H1 (cell line): ENCODE results near the gene RWDD1. TPM values are rescaled to one million over a fixed set of nuclear protein-coding genes. Genes with fewer than 3 reads are reported as not detected.

Source experiments
- CTCF ChIA-PET: fragments of 300-600 bp; sonication (Branson Sonifier 250); formaldehyde crosslinking; loops from one replicate; lab custom pipeline; 2021; ENCODE audit not compliant: partially characterized antibody; lab: Charles Lee
- POLR2A ChIA-PET: fragments of 300-600 bp; sonication (Branson Sonifier 250); formaldehyde crosslinking; loops from one replicate; lab custom pipeline; 2021; ENCODE audit warnings: inconsistent platforms; ENCODE audit not compliant: partially characterized antibody; lab: Charles Lee
- DNase-seq, 2 experiments: peaks; one replicate each; pipeline versions ENCODE4 v3.0.0 to v3.0.0-alpha.2; 2010 to 2022; ENCODE audit warnings: low spot score in 2 of 2, low read depth in 1 of 2, mixed read lengths in 1 of 2
- FAIRE-seq: peaks from 2 replicates; lab custom pipeline; 2011; peaks lifted over from hg19 to GRCh38; lab: Jason Lieb, UNC
- H2AFZ ChIP-seq: 2 replicates; pipeline ENCODE4 v1.8.1; 2012; ENCODE audit warnings: low read length, inconsistent platforms
- H2AK5ac ChIP-seq: 2 replicates; pipeline ENCODE4 v1.6.1; 2013; ENCODE audit warnings: low read depth, low read length
- H2BK120ac ChIP-seq: replicated peaks from 2 replicates; pipeline ENCODE3; 2013; ENCODE audit warnings: low read depth, low read length, inconsistent platforms
- H2BK12ac ChIP-seq: 2 replicates; pipeline ENCODE4 v1.6.1; 2013; ENCODE audit warnings: low read depth, low read length
- H2BK15ac ChIP-seq: 2 replicates; pipeline ENCODE4 v1.6.1; 2013; ENCODE audit warnings: low read length
- H2BK20ac ChIP-seq: 2 replicates; pipeline ENCODE4 v1.6.1; 2013; ENCODE audit warnings: low read length
- H2BK5ac ChIP-seq: 2 replicates; pipeline ENCODE4 v1.6.1; 2013; ENCODE audit warnings: low read depth, low read length
- H3K14ac ChIP-seq: 2 replicates; pipeline ENCODE4 v1.6.1; 2013; ENCODE audit warnings: inconsistent platforms; ENCODE audit not compliant: insufficient read length
- H3K18ac ChIP-seq: 2 replicates; pipeline ENCODE4 v1.6.1; 2013; ENCODE audit warnings: low read length; ENCODE audit errors: extremely low read depth
- H3K23ac ChIP-seq: 2 replicates; pipeline ENCODE4 v1.6.1; 2013; ENCODE audit warnings: inconsistent platforms; ENCODE audit not compliant: insufficient read length
- H3K23me2 ChIP-seq: 2 replicates; pipeline ENCODE4 v1.6.1; 2013; ENCODE audit warnings: low read depth, low read length
- H3K27ac ChIP-seq: 2 replicates; pipeline ENCODE4 v1.6.1; 2011; ENCODE audit warnings: low read depth, low read length, inconsistent platforms
- H3K27me3 ChIP-seq, 4 experiments: replicated peaks in 1 of 4; 1 replicate in 1 of 4; 2 replicates in 3 of 4; pipeline versions ENCODE4 v1.6.1 to v1.8.1; 2011 to 2013; ENCODE audit warnings: low read length in 3 of 4, mild to moderate bottlenecking in 3 of 4, inconsistent platforms in 2 of 4, mixed read lengths in 2 of 4, moderate library complexity in 1 of 4; ENCODE audit not compliant: control insufficient read depth in 3 of 4, insufficient read depth in 3 of 4; ENCODE audit errors: extremely low read depth in 1 of 4
- H3K36me3 ChIP-seq, 4 experiments: 2 replicates each; pipeline versions ENCODE4 v1.6.1 to v1.8.1; 2011 to 2013; ENCODE audit warnings: mild to moderate bottlenecking in 4 of 4, low read length in 3 of 4, moderate library complexity in 2 of 4, control low read depth in 1 of 4, inconsistent platforms in 1 of 4; ENCODE audit not compliant: insufficient read depth in 4 of 4, control insufficient read depth in 2 of 4
- H3K4ac ChIP-seq: replicated peaks from 2 replicates; pipeline ENCODE3; 2013; ENCODE audit warnings: low read length, low read depth, mixed read lengths, inconsistent platforms; ENCODE audit not compliant: insufficient read length
- H3K4me1 ChIP-seq, 4 experiments: replicated peaks in 1 of 4; 1 replicate in 1 of 4; 2 replicates in 3 of 4; pipeline versions ENCODE4 v1.6.1 to v1.8.1; 2011 to 2013; ENCODE audit warnings: low read length in 3 of 4, inconsistent platforms in 2 of 4, mixed read lengths in 1 of 4; ENCODE audit not compliant: insufficient read depth in 4 of 4, control insufficient read depth in 3 of 4
- H3K4me2 ChIP-seq, 2 experiments: 2 replicates each; pipeline versions ENCODE4 v1.6.1 to v1.8.1; 2011 to 2013; ENCODE audit warnings: low read depth in 2 of 2, low read length in 2 of 2, control low read depth in 1 of 2, inconsistent platforms in 1 of 2, mild to moderate bottlenecking in 1 of 2; ENCODE audit not compliant: insufficient read depth in 1 of 2
- H3K4me3 ChIP-seq, 4 experiments: fragments of 200-600, 300-600 bp in 1 of 4; sonication (generic), shearing (Covaris generic), sonication (Bioruptor Twin) in 1 of 4; 2 replicates each; pipeline versions ENCODE4 v1.5.1 to v1.8.1; 2011 to 2016; ENCODE audit warnings: low read length in 4 of 4, low read depth in 3 of 4, control low read depth in 2 of 4, inconsistent platforms in 2 of 4, mild to moderate bottlenecking in 2 of 4, mixed read lengths in 1 of 4, moderate library complexity in 1 of 4; ENCODE audit not compliant: insufficient read depth in 2 of 4; ENCODE audit errors: extremely low read depth in 1 of 4
- H3K56ac ChIP-seq: replicated peaks from 2 replicates; pipeline ENCODE3; 2013; ENCODE audit warnings: low read depth, mild to moderate bottlenecking, mixed read lengths, low read length, inconsistent platforms; ENCODE audit not compliant: insufficient read length
- H3K79me1 ChIP-seq: 2 replicates; pipeline ENCODE4 v1.6.1; 2013; ENCODE audit warnings: low read depth, low read length, control low read depth
- H3K79me2 ChIP-seq, 2 experiments: 2 replicates each; pipeline versions ENCODE4 v1.6.1 to v1.8.1; 2012 to 2013; ENCODE audit warnings: low read length in 2 of 2, mild to moderate bottlenecking in 2 of 2, inconsistent platforms in 1 of 2; ENCODE audit not compliant: insufficient read depth in 2 of 2, control insufficient read depth in 1 of 2
- H3K9ac ChIP-seq, 4 experiments: replicated peaks in 1 of 4; 1 replicate in 1 of 4; 2 replicates in 3 of 4; pipeline versions ENCODE4 v1.6.1 to v1.8.1; 2011 to 2013; ENCODE audit warnings: low read depth in 3 of 4, low read length in 3 of 4, control low read depth in 2 of 4, mild to moderate bottlenecking in 2 of 4, moderate library complexity in 2 of 4, inconsistent platforms in 1 of 4; ENCODE audit errors: extremely low read depth in 1 of 4
- H3K9me3 ChIP-seq, 2 experiments: 2 replicates each; pipeline versions ENCODE4 v1.6.1 to v1.8.1; 2012 to 2013; ENCODE audit warnings: mild to moderate bottlenecking in 2 of 2, moderate library complexity in 2 of 2, control low read depth in 1 of 2, inconsistent platforms in 1 of 2, low read depth in 1 of 2, low read length in 1 of 2, mixed read lengths in 1 of 2; ENCODE audit not compliant: insufficient read depth in 2 of 2
- H4K20me1 ChIP-seq, 2 experiments: replicated peaks in 1 of 2; 2 replicates each; pipeline versions ENCODE3 to v1.8.1; 2011 to 2013; ENCODE audit warnings: inconsistent platforms in 2 of 2, low read length in 2 of 2, mild to moderate bottlenecking in 1 of 2; ENCODE audit not compliant: insufficient read depth in 2 of 2, control insufficient read depth in 1 of 2
- H4K5ac ChIP-seq: 2 replicates; pipeline ENCODE4 v1.6.1; 2013; ENCODE audit warnings: low read length, low read depth, mixed read lengths, inconsistent platforms; ENCODE audit not compliant: insufficient read length
- H4K8ac ChIP-seq: 2 replicates; pipeline ENCODE4 v1.8.0; 2013; ENCODE audit warnings: mild to moderate bottlenecking, moderate library complexity, low read length, inconsistent platforms; ENCODE audit not compliant: insufficient read depth; ENCODE audit errors: extremely low read depth
- H4K91ac ChIP-seq: replicated peaks from 2 replicates; pipeline ENCODE3; 2013; ENCODE audit warnings: low read length, mixed read lengths, inconsistent platforms; ENCODE audit not compliant: insufficient read length
- CEBPB ChIP-seq: IDR thresholded peaks from 2 replicates; pipeline ENCODE4 v1.6.1; 2012; ENCODE audit warnings: low read depth, low read length
- TEAD4 ChIP-seq: IDR thresholded peaks from 2 replicates; pipeline ENCODE4 v1.6.1; 2012; ENCODE audit warnings: low read depth, low read length, inconsistent platforms, mixed read lengths
- WGBS, 2 experiments: shearing (Covaris generic) in 1 of 2; methylation state at CpG; one replicate each; pipeline versions ENCODE4 v1.1.6 to v1.1.7; 2013 to 2015; ENCODE audit warnings: low lambda C conversion rate in 2 of 2, mixed read lengths in 2 of 2, inconsistent platforms in 1 of 2, low coverage in 1 of 2, missing lambda C conversion rate in 1 of 2; ENCODE audit not compliant: insufficient replicate concordance in 2 of 2, insufficient coverage in 1 of 2, insufficient read length in 1 of 2; ENCODE audit errors: extremely low coverage in 1 of 2, missing lambda C conversion rate in 1 of 2; 5-methylcytosine and 5-hydroxymethylcytosine counted together
- polyA plus RNA-seq, 7 experiments: library from polyadenylated mRNA; depleted of rRNA in 3 of 7; stranded (reverse) in 5 of 7; unstranded in 2 of 7; fragments of >200 nt in 5 of 7; fragments of 200-250 nt in 2 of 7; gene quantifications; 1 replicate in 5 of 7; 2 replicates in 1 of 7; 4 replicates in 1 of 7; pipeline versions ENCODE4 v1.2.1 to v1.2.3, GENCODE V29; 2011 to 2013; ENCODE audit warnings: missing spikeins in 2 of 7, mixed read lengths in 2 of 7
- total RNA-seq: library from RNA; stranded (reverse); fragmentation: NEBNext Ultra II Directional; extraction: Animal tissue kit (Norgen Biotek cat#: 25700); gene quantifications from 2 replicates; pipeline ENCODE4 v1.2.1, GENCODE V29; 2021

Gene RWDD1
- total and polyA plus RNA-seq, 2 of the 8 experiments (the other 6 are each of a cell fraction or from before 2014, with no cell fraction given): 19.5 to 35.2 TPM

- Histone ChIP-seq H4K91ac (no peak overlapping the region), H2BK20ac (no peak overlapping the region), H3K9me3 (no peaks in the 10 kb centered on the region), H3K4ac (no peak overlapping the region), H4K8ac (no peak overlapping the region), H4K5ac (no peak overlapping the region), H2BK12ac (no peak overlapping the region), H3K9ac (peak overlapping the region in 1 of 4 experiments; percentile 34; a peak in 1 of 7 replicates), H2AFZ (no peak overlapping the region), H3K14ac (no peak overlapping the region), H3K27ac (no peak overlapping the region), H2AK5ac (no peak overlapping the region), H2BK15ac (no peak overlapping the region), H2BK120ac (no peak overlapping the region), H3K27me3 (no peaks in the 10 kb centered on the region), H3K18ac (no peak overlapping the region), H3K79me2 (no peaks in the 10 kb centered on the region), H3K4me2 (no peak overlapping the region), H4K20me1 (no peaks in the 10 kb centered on the region), H3K4me1 (peaks cover 0 to 7% (median 2%) of the 10 kb centered on the region in 4 experiments; a peak in 2 of 7 replicates), H3K36me3 (no peaks in the 10 kb centered on the region), H2BK5ac (no peak overlapping the region), H3K23me2 (no peaks in the 10 kb centered on the region), H3K23ac (no peak overlapping the region), H3K79me1 (no peaks in the 10 kb centered on the region), H3K56ac (no peak overlapping the region), H3K4me3 (no peak overlapping the region)
- no peak for FAIRE-seq
- POLR2A ChIA-PET: no interaction called here
- no peak for DNase-seq
- TF ChIP-seq TEAD4: peak; percentile 71; the same call in 1 of the 2 replicates
- no peak for TF ChIP-seq CEBPB
- WGBS, 2 experiments: 68% methylated on average over 2 of the region's 2 CpGs; no CpG with 5 or more reads in 1 of the 2 experiments
- CTCF ChIA-PET: interaction anchor here (0.6 to 2.9 kb wide), 5 partner anchors 8 to 236 kb away, joined by 3 to 22 read pairs (median 8); partner anchors contain the start of gene CALHM5
Measured at GRCh38 chr6:116524236-116524635, 47.1 kb upstream of the RWDD1 start.
